Measurements from ENCODE around the gene CNIH2.

DNA sequence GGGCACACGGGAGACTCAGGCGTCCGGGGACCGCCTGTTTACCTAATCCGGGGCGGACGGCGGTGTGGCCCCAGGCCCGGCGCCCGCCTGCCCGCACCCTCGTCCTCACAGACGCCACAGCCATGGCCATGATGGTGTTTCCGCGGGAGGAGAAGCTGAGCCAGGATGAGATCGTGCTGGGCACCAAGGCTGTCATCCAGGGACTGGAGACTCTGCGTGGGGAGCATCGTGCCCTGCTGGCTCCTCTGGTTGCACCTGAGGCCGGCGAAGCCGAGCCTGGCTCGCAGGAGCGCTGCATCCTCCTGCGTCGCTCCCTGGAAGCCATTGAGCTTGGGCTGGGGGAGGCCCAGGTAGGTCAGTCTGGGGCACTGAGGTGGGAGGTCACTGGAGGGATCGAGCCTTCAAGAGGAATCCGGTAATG, 19.5 kb upstream of the CNIH2 start:
- TF ChIP-seq CEBPB (IDR thresholded peaks at IDR 0.05; ENCODE audit: low read depth) (no peak), POLR2A (IDR thresholded peaks at IDR 0.05; ENCODE audit: borderline replicate concordance, extremely low read depth, insufficient read depth, insufficient read length) (no peak), EZH2phosphoT487 (IDR thresholded peaks at IDR 0.05; ENCODE audit: borderline replicate concordance) (no peak)

All from HCT116 (cell line).